ENCODE measurements around the gene C1QA.

Gene C1QA

DNA sequence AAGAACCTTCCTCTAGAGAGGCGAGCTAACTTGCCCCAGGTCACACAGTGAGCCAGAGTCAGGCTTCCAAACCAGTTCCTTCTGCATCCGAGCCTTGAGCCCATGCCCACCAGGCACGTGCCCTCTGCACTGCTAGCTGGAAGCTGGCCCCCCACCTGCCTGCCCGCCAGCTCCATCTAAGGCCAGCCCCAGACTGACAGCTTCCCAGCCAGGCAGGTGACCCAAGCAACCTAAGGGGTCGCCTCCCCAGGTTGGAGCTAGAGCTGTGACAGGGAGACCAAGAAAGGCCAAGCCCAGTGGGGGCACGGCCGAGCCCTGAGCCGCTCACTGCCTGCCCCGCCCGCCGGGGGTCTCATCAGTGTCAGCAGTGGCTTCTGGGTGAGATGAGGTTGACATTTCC, 19.9 kb upstream of the C1QA start:
- Histone ChIP-seq H2AFZ (ENCODE audit: low read depth) (no peak overlapping the region), H3K36me3 (ENCODE audit: insufficient read depth) (no peaks in the 10 kb centered on the region), H3K4me3 (IDR thresholded peaks at IDR 0.05; ENCODE audit: insufficient read depth, low read depth, low read length) (no peak overlapping the region), H3K79me2 (ENCODE audit: insufficient read depth, low read depth) (no peaks in the 10 kb centered on the region), H3K9ac (no peak overlapping the region), H3K27me3 (ENCODE audit: insufficient read depth, low read depth) (peaks cover 89% of the 10 kb centered on the region), H3K4me1 (ENCODE audit: low read depth, poor library complexity, severe bottlenecking) (no peaks in the 10 kb centered on the region), H3K27ac (no peak overlapping the region), H3K4me2 (no peak overlapping the region), H4K20me1 (ENCODE audit: insufficient read depth) (no peaks in the 10 kb centered on the region)
- TF ChIP-seq, protein P1, sequence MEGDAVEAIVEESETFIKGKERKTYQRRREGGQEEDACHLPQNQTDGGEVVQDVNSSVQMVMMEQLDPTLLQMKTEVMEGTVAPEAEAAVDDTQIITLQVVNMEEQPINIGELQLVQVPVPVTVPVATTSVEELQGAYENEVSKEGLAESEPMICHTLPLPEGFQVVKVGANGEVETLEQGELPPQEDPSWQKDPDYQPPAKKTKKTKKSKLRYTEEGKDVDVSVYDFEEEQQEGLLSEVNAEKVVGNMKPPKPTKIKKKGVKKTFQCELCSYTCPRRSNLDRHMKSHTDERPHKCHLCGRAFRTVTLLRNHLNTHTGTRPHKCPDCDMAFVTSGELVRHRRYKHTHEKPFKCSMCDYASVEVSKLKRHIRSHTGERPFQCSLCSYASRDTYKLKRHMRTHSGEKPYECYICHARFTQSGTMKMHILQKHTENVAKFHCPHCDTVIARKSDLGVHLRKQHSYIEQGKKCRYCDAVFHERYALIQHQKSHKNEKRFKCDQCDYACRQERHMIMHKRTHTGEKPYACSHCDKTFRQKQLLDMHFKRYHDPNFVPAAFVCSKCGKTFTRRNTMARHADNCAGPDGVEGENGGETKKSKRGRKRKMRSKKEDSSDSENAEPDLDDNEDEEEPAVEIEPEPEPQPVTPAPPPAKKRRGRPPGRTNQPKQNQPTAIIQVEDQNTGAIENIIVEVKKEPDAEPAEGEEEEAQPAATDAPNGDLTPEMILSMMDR (conservative IDR thresholded peaks at IDR 0.05; ENCODE audit: low read depth, low read length) = no peak

DNA sequence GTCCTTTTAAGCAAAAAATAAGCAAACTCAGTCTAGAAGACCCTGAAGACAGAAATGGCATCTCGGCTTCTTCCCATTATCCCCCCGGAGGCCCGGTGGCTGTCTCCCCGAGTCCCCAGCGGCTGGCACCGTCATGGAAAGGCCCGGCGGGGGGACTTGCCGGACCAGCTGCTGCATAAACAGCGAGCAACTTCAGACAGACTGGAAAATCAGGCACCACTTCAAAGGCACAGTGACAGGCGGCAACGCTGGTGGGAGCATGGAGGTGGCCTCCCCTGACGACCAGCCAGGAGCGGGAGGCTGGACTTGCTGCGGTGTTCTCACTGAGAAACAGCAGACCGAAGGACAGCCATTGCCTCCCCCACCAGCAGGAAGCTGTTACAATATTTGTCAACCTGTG, 18.4 kb upstream of the C1QA start:
- Histone ChIP-seq H3K9ac (no peak overlapping the region), H2AFZ (ENCODE audit: low read depth) (no peak overlapping the region), H3K79me2 (ENCODE audit: insufficient read depth, low read depth) (no peaks in the 10 kb centered on the region), H3K36me3 (ENCODE audit: insufficient read depth) (no peaks in the 10 kb centered on the region), H4K20me1 (ENCODE audit: insufficient read depth) (no peaks in the 10 kb centered on the region), H3K27me3 (ENCODE audit: insufficient read depth, low read depth) (peaks cover 92% of the 10 kb centered on the region), H3K27ac (no peak overlapping the region), H3K4me2 (no peak overlapping the region), H3K4me3 (IDR thresholded peaks at IDR 0.05; ENCODE audit: insufficient read depth, low read depth, low read length) (no peak overlapping the region), H3K4me1 (ENCODE audit: low read depth, poor library complexity, severe bottlenecking) (no peaks in the 10 kb centered on the region)
- TF ChIP-seq, protein P1 (conservative IDR thresholded peaks at IDR 0.05; ENCODE audit: low read depth, low read length) = no peak

GRCh38 chr1:22619252-22619651, 17.2 kb upstream of the C1QA start:
- no peak overlapping the region for H3K27ac ChIP-seq
- no peak overlapping the region for H3K4me3 ChIP-seq (IDR thresholded peaks at IDR 0.05; ENCODE audit: insufficient read depth, low read depth, low read length)
- no peak overlapping the region for H3K4me2 ChIP-seq
- H3K79me2 ChIP-seq (ENCODE audit: insufficient read depth, low read depth) = no peaks in the 10 kb centered on the region
- no peaks in the 10 kb centered on the region for H3K4me1 ChIP-seq (ENCODE audit: low read depth, poor library complexity, severe bottlenecking)
- TF ChIP-seq, protein P1 (conservative IDR thresholded peaks at IDR 0.05; ENCODE audit: low read depth, low read length) = no peak
- H2AFZ ChIP-seq (ENCODE audit: low read depth) = no peak overlapping the region
- H3K9ac ChIP-seq = no peak overlapping the region
- peaks cover 88% of the 10 kb centered on the region for H3K27me3 ChIP-seq (ENCODE audit: insufficient read depth, low read depth)
- H4K20me1 ChIP-seq (ENCODE audit: insufficient read depth) = no peaks in the 10 kb centered on the region
- no peaks in the 10 kb centered on the region for H3K36me3 ChIP-seq (ENCODE audit: insufficient read depth)

DNA sequence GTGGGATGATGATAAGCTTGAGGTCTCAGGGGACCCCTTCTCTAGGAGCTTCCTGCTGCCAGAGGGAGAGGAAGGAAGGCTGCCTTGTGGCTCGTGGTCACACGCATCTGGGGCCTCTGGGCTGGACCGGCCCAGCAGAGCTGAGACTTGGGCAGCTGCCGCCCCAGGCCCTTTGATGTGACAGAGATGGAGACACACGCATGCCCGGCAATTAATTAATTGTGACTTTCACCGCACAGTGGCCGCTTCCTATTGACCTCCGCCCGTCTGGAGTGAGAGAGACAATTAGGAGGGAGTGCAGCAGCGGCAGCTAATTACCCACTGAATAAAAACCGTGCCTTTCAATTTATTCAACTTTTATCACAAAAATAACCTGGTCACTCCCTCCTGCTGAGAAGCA, 16.6 kb upstream of the C1QA start:
- Histone ChIP-seq H3K27ac (no peak overlapping the region), H3K4me3 (IDR thresholded peaks at IDR 0.05; ENCODE audit: insufficient read depth, low read depth, low read length) (no peak overlapping the region), H3K27me3 (ENCODE audit: insufficient read depth, low read depth) (peaks cover 88% of the 10 kb centered on the region), H3K4me1 (ENCODE audit: low read depth, poor library complexity, severe bottlenecking) (no peaks in the 10 kb centered on the region), H4K20me1 (ENCODE audit: insufficient read depth) (no peaks in the 10 kb centered on the region), H3K79me2 (ENCODE audit: insufficient read depth, low read depth) (no peaks in the 10 kb centered on the region), H2AFZ (ENCODE audit: low read depth) (no peak overlapping the region), H3K9ac (no peak overlapping the region), H3K4me2 (no peak overlapping the region), H3K36me3 (ENCODE audit: insufficient read depth) (no peaks in the 10 kb centered on the region)
- TF ChIP-seq, protein P1 (conservative IDR thresholded peaks at IDR 0.05; ENCODE audit: low read depth, low read length) = no peak
